ENCODE data around the gene MLLT1.

DNA sequence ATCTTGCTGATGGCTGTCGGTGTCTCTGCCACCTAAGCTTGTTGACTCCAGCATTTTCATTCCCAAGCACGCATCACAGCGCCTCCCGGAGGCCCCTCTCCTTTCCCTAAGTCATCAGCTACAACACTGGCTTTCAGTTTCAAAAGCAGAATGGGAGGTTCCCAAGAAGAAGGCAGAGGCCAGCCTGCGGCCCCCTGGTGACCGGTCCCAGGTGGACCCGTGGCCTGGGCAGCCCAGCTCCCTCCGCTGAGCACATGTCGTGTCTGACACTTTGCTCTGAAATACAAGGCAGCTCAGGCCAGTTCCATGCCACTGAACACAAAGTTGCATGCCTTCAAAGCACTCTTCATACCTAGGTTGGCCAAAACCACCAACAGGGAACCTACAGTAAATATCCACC lies 8.5 kb downstream of the MLLT1 start:
- peak; percentile 32; the same call in 1 of the 2 replicates for TF ChIP-seq CTCF (conservative IDR thresholded peaks at IDR 0.05; ENCODE audit: low read depth, low read length)
- no peak for TF ChIP-seq EZH2 (IDR thresholded peaks at IDR 0.05; ENCODE audit: borderline replicate concordance, low read depth, low read length, poor library complexity, severe bottlenecking)
